SK-N-SH treated with all-trans-retinoic acid at 6 μM for 48 hours (cell line): ENCODE measurements around the gene CACNB2.

Experiments used
- ATAC-seq: fragments of 200-7000 bp; cut with Tn5 transposase; 3 replicates; pipeline ENCODE4 v1.9.1; 2020; ENCODE audit warnings: mild to moderate bottlenecking, moderate library complexity
- ARNTL ChIP-seq: fragments of 450-650 bp; formaldehyde crosslinking; IDR thresholded peaks from 2 replicates; pipeline ENCODE4 v1.5.0; 2020; ENCODE audit warnings: low read depth, mild to moderate bottlenecking, moderate library complexity, borderline replicate concordance
- BACH2 ChIP-seq: fragments of 250-450 bp; sonication (Bioruptor Pico); IDR thresholded peaks from 2 replicates; pipeline ENCODE4 v1.9.0; 2021; ENCODE audit warnings: mild to moderate bottlenecking, borderline replicate concordance
- CSDC2 ChIP-seq: fragments of 250-450 bp; sonication (Bioruptor Pico); IDR thresholded peaks from 2 replicates; pipeline ENCODE4 v1.5.0; 2020; ENCODE audit warnings: mild to moderate bottlenecking, moderate library complexity
- ESRRG ChIP-seq: fragments of 250-450 bp; sonication (Bioruptor Pico); IDR thresholded peaks from 2 replicates; pipeline ENCODE4 v1.6.1; 2021; ENCODE audit warnings: mild to moderate bottlenecking
- GLIS3 ChIP-seq: fragments of 250-450 bp; sonication (Bioruptor Pico); IDR thresholded peaks from 2 replicates; pipeline ENCODE4 v1.5.0; 2020; ENCODE audit warnings: mild to moderate bottlenecking, moderate library complexity
- ISL1 ChIP-seq: fragments of 250-450 bp; sonication (Bioruptor Pico); IDR thresholded peaks from 2 replicates; pipeline ENCODE4 v2.1.2; 2022; ENCODE audit warnings: mild to moderate bottlenecking, moderate library complexity
- OSR1 ChIP-seq: fragments of 250-450 bp; sonication (Bioruptor Pico); IDR thresholded peaks from 2 replicates; pipeline ENCODE4 v1.8.0; 2022; ENCODE audit warnings: moderate library complexity, mild to moderate bottlenecking, inconsistent platforms
- PPARA ChIP-seq: fragments of 250-450 bp; sonication (Bioruptor Pico); IDR thresholded peaks from 2 replicates; pipeline ENCODE4 v1.5.0; 2020; ENCODE audit warnings: mild to moderate bottlenecking, borderline replicate concordance
- RARB ChIP-seq: fragments of 250-450 bp; sonication (Bioruptor Pico); IDR thresholded peaks from 2 replicates; pipeline ENCODE4 v1.8.0; 2021; ENCODE audit warnings: mild to moderate bottlenecking, moderate library complexity
- SNAI2 ChIP-seq: fragments of 250-450 bp; sonication (Bioruptor Pico); IDR thresholded peaks from 2 replicates; pipeline ENCODE4 v1.5.0; 2020; ENCODE audit warnings: mild to moderate bottlenecking, moderate library complexity
- TOX ChIP-seq: fragments of 250-450 bp; sonication (Bioruptor Pico); IDR thresholded peaks from 2 replicates; pipeline ENCODE4 v1.8.0; 2021; ENCODE audit warnings: mild to moderate bottlenecking, moderate library complexity, borderline replicate concordance
- ZC3H10 ChIP-seq: fragments of 250-450 bp; sonication (Bioruptor Pico); IDR thresholded peaks from 2 replicates; pipeline ENCODE4 v1.5.1; 2021; ENCODE audit warnings: mild to moderate bottlenecking, moderate library complexity
- ZFP3 ChIP-seq: fragments of 250-450 bp; sonication (Bioruptor Pico); IDR thresholded peaks from 2 replicates; pipeline ENCODE4 v1.5.0; 2020; ENCODE audit warnings: mild to moderate bottlenecking, moderate library complexity
- ZFP30 ChIP-seq: fragments of 450-650 bp; formaldehyde crosslinking; IDR thresholded peaks from 2 replicates; pipeline ENCODE4 v1.5.0; 2022; ENCODE audit warnings: mild to moderate bottlenecking, moderate library complexity
- ZNF565 ChIP-seq: fragments of 450-650 bp; formaldehyde crosslinking; conservative IDR thresholded peaks from 2 replicates; pipeline ENCODE4 v1.5.0; 2020; ENCODE audit warnings: low read depth, mild to moderate bottlenecking, moderate library complexity
- ZNF70 ChIP-seq: fragments of 450-650 bp; formaldehyde crosslinking; IDR thresholded peaks from 2 replicates; pipeline ENCODE4 v1.5.0; 2020; ENCODE audit warnings: mild to moderate bottlenecking, moderate library complexity
- ZNF8 ChIP-seq: fragments of 450-650 bp; formaldehyde crosslinking; IDR thresholded peaks from 2 replicates; pipeline ENCODE4 v1.5.0; 2020; ENCODE audit warnings: mild to moderate bottlenecking, moderate library complexity
- TF ChIP-seq, protein P1 (sequence below): fragments of 250-450 bp; sonication (Bioruptor Pico); IDR thresholded peaks from 2 replicates; pipeline ENCODE4 v1.8.0; 2021; ENCODE audit warnings: low read depth, mild to moderate bottlenecking, moderate library complexity, borderline replicate concordance
- TF ChIP-seq, protein P2 (sequence below): fragments of 250-450 bp; sonication (Bioruptor Pico); IDR thresholded peaks from 2 replicates; pipeline ENCODE4 v1.5.1; 2020; ENCODE audit warnings: low read depth, mild to moderate bottlenecking, moderate library complexity
- TF ChIP-seq, protein P3 (sequence below): fragments of 250-450 bp; sonication (Bioruptor Pico); IDR thresholded peaks from 2 replicates; pipeline ENCODE4 v1.5.1; 2021; ENCODE audit warnings: mild to moderate bottlenecking, moderate library complexity
- TF ChIP-seq, protein P4 (sequence below): fragments of 250-450 bp; sonication (Bioruptor Pico); IDR thresholded peaks from 2 replicates; pipeline ENCODE4 v1.5.0; 2020; ENCODE audit warnings: mild to moderate bottlenecking, moderate library complexity
- TF ChIP-seq, protein P5 (sequence below): fragments of 250-450 bp; sonication (Bioruptor Pico); IDR thresholded peaks from 2 replicates; pipeline ENCODE4 v1.8.0; 2020; ENCODE audit warnings: mild to moderate bottlenecking, moderate library complexity, borderline replicate concordance

CACNB2 gene

DNA sequence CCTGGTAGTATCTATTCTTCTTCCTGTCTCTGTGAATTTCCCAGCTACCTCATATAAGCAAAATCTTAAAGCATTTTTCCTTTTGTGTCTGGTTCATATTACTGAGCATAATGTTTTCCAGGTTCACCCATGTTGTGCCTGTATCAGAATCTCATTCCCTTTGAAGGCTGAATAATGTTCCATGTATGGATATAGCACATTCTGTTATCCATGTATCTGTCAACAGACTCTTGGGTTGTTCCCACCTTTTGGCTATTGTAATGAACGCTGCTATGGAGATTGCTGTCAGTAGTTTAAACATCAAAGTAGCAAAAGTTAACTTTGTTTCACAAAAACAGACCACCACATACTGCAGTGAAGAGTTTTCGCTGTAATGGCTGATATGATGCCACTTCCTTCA, 411.2 kb downstream of the CACNB2 start:
- no peak for ATAC-seq
- TF ChIP-seq ESRRG (CRISPR knock-in tag) (no peak), OSR1 (CRISPR knock-in tag) (no peak), ZNF8 (CRISPR knock-in tag) (no peak), ZNF565 (no peak), ISL1 (CRISPR knock-in tag) (no peak), ZC3H10 (no peak), ZFP30 (CRISPR knock-in tag) (no peak), SNAI2 (CRISPR knock-in tag) (no peak), ZNF70 (CRISPR knock-in tag) (no peak)
- TF ChIP-seq, protein P1, sequence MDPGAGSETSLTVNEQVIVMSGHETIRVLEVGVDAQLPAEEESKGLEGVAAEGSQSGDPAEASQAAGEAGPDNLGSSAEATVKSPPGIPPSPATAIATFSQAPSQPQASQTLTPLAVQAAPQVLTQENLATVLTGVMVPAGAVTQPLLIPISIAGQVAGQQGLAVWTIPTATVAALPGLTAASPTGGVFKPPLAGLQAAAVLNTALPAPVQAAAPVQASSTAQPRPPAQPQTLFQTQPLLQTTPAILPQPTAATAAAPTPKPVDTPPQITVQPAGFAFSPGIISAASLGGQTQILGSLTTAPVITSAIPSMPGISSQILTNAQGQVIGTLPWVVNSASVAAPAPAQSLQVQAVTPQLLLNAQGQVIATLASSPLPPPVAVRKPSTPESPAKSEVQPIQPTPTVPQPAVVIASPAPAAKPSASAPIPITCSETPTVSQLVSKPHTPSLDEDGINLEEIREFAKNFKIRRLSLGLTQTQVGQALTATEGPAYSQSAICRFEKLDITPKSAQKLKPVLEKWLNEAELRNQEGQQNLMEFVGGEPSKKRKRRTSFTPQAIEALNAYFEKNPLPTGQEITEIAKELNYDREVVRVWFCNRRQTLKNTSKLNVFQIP (CRISPR knock-in tag): no peak
- TF ChIP-seq, protein P2, sequence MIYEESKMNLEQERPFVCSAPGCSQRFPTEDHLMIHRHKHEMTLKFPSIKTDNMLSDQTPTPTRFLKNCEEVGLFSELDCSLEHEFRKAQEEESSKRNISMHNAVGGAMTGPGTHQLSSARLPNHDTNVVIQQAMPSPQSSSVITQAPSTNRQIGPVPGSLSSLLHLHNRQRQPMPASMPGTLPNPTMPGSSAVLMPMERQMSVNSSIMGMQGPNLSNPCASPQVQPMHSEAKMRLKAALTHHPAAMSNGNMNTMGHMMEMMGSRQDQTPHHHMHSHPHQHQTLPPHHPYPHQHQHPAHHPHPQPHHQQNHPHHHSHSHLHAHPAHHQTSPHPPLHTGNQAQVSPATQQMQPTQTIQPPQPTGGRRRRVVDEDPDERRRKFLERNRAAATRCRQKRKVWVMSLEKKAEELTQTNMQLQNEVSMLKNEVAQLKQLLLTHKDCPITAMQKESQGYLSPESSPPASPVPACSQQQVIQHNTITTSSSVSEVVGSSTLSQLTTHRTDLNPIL (CRISPR knock-in tag): no peak

DNA sequence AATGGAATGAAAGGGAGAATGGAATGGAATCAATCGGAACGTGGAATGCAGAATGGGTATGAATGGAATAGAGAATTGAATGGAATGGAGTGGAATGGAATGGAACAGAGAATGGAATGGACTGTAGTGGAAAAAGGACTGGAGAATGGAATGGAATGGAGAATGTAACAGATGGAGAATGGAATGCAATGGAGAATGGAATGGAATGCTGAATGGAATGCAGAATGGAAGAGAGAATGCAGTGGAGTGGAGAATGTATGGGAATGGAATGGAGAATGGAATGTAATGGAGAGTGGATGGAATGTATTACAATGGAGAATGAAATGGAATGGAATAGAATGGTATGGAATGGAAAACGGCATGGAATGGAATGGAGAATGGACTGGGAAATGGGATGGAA, 414.3 kb downstream of the CACNB2 start:
- TF ChIP-seq OSR1 (CRISPR knock-in tag) (no peak), ZC3H10 (no peak), SNAI2 (CRISPR knock-in tag) (no peak), BACH2 (CRISPR knock-in tag) (no peak), GLIS3 (CRISPR knock-in tag) (no peak), ZFP3 (CRISPR knock-in tag) (no peak), ISL1 (CRISPR knock-in tag) (no peak), RARB (CRISPR knock-in tag) (no peak), ZNF70 (CRISPR knock-in tag) (no peak), ZFP30 (CRISPR knock-in tag) (no peak), CSDC2 (CRISPR knock-in tag) (no peak), TOX (CRISPR knock-in tag) (no peak), PPARA (no peak), ZNF8 (CRISPR knock-in tag) (no peak), ARNTL (CRISPR knock-in tag) (no peak)
- TF ChIP-seq, protein P3, sequence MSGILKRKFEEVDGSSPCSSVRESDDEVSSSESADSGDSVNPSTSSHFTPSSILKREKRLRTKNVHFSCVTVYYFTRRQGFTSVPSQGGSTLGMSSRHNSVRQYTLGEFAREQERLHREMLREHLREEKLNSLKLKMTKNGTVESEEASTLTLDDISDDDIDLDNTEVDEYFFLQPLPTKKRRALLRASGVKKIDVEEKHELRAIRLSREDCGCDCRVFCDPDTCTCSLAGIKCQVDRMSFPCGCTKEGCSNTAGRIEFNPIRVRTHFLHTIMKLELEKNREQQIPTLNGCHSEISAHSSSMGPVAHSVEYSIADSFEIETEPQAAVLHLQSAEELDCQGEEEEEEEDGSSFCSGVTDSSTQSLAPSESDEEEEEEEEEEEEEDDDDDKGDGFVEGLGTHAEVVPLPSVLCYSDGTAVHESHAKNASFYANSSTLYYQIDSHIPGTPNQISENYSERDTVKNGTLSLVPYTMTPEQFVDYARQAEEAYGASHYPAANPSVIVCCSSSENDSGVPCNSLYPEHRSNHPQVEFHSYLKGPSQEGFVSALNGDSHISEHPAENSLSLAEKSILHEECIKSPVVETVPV (CRISPR knock-in tag): no peak
- TF ChIP-seq, protein P4, sequence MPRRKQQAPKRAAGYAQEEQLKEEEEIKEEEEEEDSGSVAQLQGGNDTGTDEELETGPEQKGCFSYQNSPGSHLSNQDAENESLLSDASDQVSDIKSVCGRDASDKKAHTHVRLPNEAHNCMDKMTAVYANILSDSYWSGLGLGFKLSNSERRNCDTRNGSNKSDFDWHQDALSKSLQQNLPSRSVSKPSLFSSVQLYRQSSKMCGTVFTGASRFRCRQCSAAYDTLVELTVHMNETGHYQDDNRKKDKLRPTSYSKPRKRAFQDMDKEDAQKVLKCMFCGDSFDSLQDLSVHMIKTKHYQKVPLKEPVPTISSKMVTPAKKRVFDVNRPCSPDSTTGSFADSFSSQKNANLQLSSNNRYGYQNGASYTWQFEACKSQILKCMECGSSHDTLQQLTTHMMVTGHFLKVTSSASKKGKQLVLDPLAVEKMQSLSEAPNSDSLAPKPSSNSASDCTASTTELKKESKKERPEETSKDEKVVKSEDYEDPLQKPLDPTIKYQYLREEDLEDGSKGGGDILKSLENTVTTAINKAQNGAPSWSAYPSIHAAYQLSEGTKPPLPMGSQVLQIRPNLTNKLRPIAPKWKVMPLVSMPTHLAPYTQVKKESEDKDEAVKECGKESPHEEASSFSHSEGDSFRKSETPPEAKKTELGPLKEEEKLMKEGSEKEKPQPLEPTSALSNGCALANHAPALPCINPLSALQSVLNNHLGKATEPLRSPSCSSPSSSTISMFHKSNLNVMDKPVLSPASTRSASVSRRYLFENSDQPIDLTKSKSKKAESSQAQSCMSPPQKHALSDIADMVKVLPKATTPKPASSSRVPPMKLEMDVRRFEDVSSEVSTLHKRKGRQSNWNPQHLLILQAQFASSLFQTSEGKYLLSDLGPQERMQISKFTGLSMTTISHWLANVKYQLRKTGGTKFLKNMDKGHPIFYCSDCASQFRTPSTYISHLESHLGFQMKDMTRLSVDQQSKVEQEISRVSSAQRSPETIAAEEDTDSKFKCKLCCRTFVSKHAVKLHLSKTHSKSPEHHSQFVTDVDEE: no peak
- TF ChIP-seq, protein P1 (CRISPR knock-in tag): no peak
- TF ChIP-seq, protein P5, sequence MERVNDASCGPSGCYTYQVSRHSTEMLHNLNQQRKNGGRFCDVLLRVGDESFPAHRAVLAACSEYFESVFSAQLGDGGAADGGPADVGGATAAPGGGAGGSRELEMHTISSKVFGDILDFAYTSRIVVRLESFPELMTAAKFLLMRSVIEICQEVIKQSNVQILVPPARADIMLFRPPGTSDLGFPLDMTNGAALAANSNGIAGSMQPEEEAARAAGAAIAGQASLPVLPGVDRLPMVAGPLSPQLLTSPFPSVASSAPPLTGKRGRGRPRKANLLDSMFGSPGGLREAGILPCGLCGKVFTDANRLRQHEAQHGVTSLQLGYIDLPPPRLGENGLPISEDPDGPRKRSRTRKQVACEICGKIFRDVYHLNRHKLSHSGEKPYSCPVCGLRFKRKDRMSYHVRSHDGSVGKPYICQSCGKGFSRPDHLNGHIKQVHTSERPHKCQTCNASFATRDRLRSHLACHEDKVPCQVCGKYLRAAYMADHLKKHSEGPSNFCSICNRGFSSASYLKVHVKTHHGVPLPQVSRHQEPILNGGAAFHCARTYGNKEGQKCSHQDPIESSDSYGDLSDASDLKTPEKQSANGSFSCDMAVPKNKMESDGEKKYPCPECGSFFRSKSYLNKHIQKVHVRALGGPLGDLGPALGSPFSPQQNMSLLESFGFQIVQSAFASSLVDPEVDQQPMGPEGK (CRISPR knock-in tag): no peak
- ATAC-seq: no peak
